ENCODE measurements around the gene DOCK11. TPM values are rescaled to one million over a fixed set of nuclear protein-coding genes. Genes with fewer than 3 reads are reported as not detected.

DOCK11 gene
- total and polyA plus RNA-seq, 9 of the 15 experiments (the other 6 are each of a cell fraction or from before 2014, with no cell fraction given), result 41.8 to 77.8 (median 50.9) TPM

- TF ChIP-seq ZNF263 (CRISPR knock-in tag; IDR thresholded peaks at IDR 0.05; ENCODE audit: borderline replicate concordance) (no peak), HDAC2 (IDR thresholded peaks at IDR 0.05) (no peak)
- TF ChIP-seq, protein P1, sequence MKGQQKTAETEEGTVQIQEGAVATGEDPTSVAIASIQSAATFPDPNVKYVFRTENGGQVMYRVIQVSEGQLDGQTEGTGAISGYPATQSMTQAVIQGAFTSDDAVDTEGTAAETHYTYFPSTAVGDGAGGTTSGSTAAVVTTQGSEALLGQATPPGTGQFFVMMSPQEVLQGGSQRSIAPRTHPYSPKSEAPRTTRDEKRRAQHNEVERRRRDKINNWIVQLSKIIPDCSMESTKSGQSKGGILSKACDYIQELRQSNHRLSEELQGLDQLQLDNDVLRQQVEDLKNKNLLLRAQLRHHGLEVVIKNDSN (CRISPR knock-in tag; IDR thresholded peaks at IDR 0.05), result no peak
- TF ChIP-seq, protein P2, sequence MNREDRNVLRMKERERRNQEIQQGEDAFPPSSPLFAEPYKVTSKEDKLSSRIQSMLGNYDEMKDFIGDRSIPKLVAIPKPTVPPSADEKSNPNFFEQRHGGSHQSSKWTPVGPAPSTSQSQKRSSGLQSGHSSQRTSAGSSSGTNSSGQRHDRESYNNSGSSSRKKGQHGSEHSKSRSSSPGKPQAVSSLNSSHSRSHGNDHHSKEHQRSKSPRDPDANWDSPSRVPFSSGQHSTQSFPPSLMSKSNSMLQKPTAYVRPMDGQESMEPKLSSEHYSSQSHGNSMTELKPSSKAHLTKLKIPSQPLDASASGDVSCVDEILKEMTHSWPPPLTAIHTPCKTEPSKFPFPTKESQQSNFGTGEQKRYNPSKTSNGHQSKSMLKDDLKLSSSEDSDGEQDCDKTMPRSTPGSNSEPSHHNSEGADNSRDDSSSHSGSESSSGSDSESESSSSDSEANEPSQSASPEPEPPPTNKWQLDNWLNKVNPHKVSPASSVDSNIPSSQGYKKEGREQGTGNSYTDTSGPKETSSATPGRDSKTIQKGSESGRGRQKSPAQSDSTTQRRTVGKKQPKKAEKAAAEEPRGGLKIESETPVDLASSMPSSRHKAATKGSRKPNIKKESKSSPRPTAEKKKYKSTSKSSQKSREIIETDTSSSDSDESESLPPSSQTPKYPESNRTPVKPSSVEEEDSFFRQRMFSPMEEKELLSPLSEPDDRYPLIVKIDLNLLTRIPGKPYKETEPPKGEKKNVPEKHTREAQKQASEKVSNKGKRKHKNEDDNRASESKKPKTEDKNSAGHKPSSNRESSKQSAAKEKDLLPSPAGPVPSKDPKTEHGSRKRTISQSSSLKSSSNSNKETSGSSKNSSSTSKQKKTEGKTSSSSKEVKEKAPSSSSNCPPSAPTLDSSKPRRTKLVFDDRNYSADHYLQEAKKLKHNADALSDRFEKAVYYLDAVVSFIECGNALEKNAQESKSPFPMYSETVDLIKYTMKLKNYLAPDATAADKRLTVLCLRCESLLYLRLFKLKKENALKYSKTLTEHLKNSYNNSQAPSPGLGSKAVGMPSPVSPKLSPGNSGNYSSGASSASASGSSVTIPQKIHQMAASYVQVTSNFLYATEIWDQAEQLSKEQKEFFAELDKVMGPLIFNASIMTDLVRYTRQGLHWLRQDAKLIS (CRISPR knock-in tag; IDR thresholded peaks at IDR 0.05), result no peak
- DNase-seq (ENCODE audit: extremely low read depth in 1 of 4, low spot score in 3 of 4) (no peak), ATAC-seq (no peak), FAIRE-seq (no peak)
- Histone ChIP-seq H3K79me2 (ENCODE audit: control insufficient read depth, insufficient read depth, low read length) (peaks cover 5% of the 10 kb centered on the region), H3K9ac (ENCODE audit: insufficient read depth in 1 of 2, low read depth in 2 of 2, low read length in 2 of 2) (no peak overlapping the region), H3K4me2 (ENCODE audit: insufficient read depth, low read length) (no peak overlapping the region), H3K9me3 (replicated peaks; ENCODE audit: control insufficient read depth, insufficient read depth, low read depth, low read length) (no peaks in the 10 kb centered on the region), H4K20me1 (replicated peaks; ENCODE audit: control insufficient read depth, insufficient read depth, low read length) (no peaks in the 10 kb centered on the region), H3K36me3 (ENCODE audit: control insufficient read depth, insufficient read depth, low read length) (peaks cover 63% of the 10 kb centered on the region; the same call in 2 of the 3 replicates), H3K27me3 (ENCODE audit: control insufficient read depth in 2 of 2, insufficient read depth in 2 of 2, low read length in 2 of 2) (no peaks in the 10 kb centered on the region), H3K9me1 (ENCODE audit: control insufficient read depth, insufficient read depth, low read length) (no peaks in the 10 kb centered on the region), H3K4me3 (no peak overlapping the region), H2AFZ (ENCODE audit: low read depth, low read length) (no peak overlapping the region), H3K4me1 (replicated peaks in 1 of 2; ENCODE audit: control insufficient read depth in 2 of 2, insufficient read depth in 2 of 2, low read length in 2 of 2) (no peaks in the 10 kb centered on the region; a peak in 1 of 5 replicates), H3K27ac (ENCODE audit: extremely low read depth, low read depth, low read length) (no peak overlapping the region)
- ChIA-PET CTCF (ENCODE audit: low intra/inter-chr PET ratio) (no interaction called here), POLR2A (no interaction called here)
- intact Hi-C loops (cut with micrococcal nuclease) (no loop called here), in situ Hi-C loops (cut with MboI) (no loop called here)
- no TSS peak for BruUV-seq (replicated peaks)
- WGBS (ENCODE audit: insufficient coverage, low coverage, missing lambda C conversion rate), result 61% methylated on average over 5 of the region's 5 CpGs
Observed at GRCh38 chrX:118545510-118545909, 49.9 kb downstream of the DOCK11 start.
